Stimulated activated CD8-positive, alpha-beta memory T cell treated with anti-CD3 and anti-CD28 coated beads, Interleukin-4, amount 100 ng/mL, for 48 hours (primary cell): Measurements from ENCODE around the gene PLXNA4.
"Not testable (repeated sequence)": the region's sequence is repeated elsewhere in the genome, so short reads cannot be mapped to it uniquely, and the experiment has no call there.

ENCODE experiments used
- DNase-seq: peaks from one replicate; pipeline ENCODE4 v3.0.0-alpha.2; 2020

The PLXNA4 gene

DNA sequence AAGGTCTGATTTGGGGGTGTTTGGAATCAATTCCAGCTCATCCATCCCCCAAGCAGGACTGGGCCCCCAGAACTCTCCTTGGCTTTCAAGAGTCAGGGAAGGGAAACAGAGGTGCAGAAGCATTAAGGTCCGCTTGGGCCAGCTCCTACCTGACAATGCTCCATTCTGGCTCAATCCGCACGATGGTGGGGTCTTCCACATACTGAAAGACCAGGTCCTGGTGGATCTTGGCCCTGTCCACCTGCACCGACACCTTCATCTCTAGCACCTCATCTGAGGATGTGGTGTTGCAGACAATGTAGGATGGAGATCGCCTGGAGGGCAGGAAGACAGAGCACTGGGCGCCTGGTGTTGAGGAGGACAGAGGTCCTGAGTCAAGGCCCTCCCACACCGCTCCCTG is 391.1 kb downstream of the PLXNA4 start:
- DNase-seq: no peak

DNA sequence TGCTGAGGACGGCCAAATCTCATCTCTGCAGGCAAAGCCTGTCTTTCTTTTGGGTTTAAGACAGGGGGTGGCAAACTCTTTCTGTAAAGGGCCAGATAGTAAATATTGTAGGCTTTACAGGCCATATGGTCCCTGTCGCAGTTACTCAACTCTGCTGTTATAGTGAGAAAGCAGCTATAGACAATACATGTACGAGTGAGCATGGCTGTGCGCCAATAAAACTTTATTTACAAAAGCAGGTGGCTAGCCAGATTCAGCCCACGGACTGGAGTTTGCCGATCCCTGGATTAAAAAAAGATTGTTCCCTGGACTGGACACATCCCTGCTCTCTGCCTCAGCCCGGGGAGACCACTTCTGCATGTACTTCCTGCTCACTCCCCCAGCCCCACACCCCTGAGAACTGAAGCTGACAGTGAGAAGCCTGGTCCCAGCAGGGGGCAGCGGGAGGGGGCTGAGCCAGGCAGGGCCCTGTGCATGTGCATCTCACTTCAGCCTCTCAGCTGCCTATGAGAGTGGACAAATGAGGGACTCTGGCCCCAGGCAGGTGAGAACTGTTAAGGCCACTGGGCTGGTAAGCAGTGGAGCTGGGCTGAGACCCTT is 392.4 kb downstream of the PLXNA4 start:
- DNase-seq: no peak

DNA sequence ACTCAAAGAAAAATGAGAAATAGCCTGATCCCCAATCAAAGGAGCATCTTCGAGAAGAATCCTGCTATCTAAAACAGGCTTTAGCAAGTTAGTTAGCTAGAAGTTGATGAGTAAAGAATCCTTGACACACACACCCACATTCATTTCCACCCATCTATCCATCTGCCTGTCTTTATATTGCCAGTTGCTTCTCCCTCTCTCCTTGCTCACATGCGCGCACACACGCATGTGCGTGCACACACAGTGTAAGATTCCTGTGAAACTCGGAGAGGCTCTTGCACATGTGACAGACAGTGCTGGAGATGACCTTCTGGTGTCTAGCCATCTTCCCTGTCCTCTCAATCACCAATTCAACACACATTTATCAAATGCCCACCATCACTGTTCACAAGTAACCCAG is 393.3 kb downstream of the PLXNA4 start:
- no peak for DNase-seq

DNA sequence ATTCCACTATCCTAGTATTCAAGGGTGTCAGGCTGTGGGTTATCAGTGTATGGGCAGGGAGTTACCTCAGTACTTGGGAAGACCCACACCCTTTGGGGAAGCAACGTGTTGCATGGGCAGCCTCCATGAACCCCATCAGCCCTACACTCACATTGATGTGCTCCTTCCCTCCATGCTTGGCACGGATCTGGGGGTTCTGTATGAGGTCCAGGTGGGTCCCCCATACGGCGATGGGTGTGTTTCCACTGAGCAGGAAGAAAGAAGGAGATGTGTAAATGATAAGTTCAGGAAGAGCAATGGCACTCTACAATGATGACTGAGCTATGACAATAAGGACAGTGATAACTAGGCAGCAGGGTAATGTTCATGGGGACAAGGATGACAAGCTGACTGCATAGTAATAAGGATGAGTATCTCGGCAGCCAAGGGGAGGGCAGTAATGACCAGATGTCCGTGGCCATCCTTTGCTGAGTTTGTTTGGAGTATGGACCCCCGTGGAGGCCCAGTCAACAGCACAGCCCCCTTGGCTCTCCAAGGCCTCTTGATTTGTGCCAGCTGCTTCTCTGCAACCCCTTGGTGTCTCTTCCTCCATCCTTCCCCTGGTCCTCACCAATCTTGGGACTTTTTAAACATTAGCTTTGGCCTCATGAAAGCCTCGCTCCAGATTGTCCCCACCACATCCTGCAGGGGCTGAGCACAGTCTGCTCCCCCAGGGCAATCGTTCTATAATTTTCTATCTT is 394.2 kb downstream of the PLXNA4 start:
- no peak for DNase-seq

DNA sequence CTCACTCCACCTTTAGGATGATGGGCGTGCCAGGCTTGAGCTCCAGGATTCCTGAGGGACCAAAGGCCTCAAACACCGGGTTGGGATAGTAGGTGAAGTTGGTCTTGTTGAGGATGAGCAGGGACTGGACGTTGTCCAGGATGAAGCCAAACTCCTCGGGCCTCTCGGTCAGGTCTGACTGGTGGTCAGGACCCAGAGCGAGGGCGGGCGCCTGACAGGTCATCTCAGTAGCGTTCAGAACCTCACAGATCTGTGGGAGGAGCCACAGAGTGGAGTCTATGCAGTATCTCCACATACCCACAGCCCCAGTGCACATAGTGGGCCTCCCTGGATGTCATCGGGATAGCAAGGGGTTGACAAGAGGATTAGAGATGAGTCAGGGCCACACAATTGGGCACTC is 394.9 kb downstream of the PLXNA4 start:
- no peak for DNase-seq

DNA sequence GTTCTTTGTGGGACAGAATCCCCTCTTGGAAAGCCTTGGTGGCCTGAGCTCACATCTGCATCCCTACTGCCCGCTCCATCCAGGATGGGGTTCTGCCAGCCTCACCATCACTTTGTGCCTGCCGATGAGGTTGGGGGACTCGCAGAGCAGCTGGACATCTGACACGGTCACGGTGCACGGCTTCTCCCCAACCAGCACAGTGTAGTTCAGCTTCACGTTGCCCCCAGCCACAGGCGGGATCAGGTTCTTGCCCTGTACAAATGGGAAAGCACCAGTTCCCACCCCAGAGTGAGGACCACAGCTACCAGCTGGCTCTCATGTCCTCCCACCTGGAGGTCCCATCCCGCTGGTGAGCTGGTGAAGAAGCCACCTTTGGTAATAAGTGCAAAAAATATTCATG is 395.8 kb downstream of the PLXNA4 start:
- no peak for DNase-seq

DNA sequence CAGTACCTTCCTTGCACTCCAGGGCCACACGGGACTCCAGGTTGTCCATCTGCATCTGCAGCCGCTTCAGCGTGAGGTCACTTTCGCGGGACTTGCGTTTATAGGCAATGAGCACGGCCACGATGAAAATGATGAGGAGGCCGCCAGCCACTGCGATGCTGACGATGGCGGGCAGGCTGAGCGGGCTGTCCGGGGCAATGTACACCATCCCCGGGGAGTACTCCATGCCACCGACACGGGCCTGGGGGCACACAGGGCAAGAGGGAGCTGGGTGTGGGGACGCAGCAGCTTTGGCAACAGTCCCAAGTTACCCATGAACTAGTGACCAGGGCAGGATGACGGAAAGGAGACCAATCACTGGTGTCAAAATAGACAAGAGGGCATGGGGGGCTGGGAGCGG is 396.6 kb downstream of the PLXNA4 start:
- DNase-seq: no peak

DNA sequence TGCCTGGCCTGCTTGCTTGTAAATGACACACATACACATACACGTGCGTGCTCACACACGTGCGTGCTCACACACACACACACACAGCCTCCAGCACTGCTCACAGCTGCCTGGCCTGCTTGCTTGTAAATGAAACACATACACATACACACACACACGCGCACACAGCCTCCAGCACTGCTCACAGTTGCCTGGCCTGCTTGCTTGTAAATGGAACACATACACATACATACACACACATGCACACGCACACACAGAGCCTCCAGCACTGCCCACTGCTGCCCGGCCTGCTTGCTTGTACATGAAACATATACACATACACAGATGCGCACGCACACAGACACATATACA is 397.2 kb downstream of the PLXNA4 start:
- DNase-seq: no peak

DNA sequence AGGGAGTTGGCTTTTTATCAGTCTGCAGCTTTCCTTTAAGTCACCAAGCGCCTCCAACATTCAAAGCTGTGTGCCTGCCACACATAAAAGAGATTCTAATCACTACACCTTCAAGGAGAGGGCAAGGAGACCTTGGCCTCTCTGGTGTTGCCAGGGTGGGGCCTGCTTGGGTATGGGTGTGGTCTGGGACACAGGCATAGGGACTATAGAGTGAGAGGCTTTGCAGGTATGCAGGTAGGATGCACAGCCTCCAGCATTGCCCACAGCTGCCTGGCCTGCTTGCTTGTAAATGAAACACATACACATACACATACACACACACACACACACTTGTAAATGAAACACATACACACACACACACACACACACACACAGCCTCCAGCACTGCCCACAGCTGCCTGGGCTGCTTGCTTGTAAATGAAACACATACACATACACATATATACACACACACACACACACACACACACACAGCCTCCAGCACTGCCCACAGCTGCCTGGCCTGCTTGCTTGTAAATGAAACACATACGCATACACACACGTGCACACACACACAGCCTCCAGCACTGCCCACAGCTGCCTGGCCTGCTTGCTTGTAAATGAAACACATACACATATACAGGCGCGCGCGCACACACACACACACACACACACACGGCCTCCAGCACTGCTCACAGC is 397.7 kb downstream of the PLXNA4 start:
- not testable (repeated sequence) for DNase-seq

DNA sequence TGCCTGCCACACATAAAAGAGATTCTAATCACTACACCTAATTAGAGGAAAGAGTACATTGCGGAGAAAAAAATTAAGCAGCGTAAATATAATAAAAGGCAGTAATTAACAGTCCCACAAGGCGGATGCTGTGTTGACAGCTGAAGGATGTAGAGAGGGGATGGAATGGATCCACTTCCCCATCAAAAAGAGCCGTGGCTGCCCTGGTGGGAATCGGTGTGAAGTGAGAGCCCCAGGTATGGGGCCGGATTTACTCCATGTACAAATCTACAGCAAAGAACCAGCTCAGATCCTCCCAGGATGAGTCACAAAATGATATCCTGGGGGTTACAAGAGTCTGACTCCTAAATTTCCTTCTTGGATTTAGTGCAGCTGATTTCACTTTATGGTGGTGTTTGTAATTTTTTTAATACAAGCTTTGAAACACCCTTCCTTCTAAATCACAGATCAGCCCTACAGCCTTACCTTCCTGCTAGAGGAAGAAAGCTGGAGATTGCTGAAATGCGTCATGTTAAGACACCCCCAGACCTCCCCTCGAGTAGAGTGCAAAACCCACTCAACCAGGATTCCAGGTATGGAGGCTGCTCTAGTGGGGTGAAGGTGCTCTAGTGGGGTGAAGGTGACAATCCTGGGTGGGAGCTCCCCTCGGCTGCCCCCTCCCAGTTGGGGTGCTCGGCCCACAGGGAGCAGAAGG is 398.4 kb downstream of the PLXNA4 start:
- DNase-seq: no peak

DNA sequence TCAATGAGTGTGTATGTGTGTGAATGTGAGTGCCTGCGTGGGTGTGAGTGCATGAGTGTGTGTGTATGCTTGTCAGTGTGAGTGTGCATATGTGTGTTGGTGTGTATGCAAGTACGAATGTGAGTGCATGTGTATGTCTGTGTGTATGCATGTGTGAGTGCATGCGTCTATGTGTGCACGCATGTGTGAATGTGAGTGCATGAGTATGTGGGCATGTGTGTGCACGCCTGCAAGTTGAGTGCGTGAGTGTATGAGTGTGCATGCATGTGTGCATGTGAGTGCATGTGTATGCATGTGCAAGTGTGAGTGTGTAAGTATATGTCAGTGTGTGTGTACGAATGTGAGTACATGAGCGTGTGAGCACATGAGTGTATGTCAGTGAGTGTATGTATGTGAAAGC is 399.6 kb downstream of the PLXNA4 start:
- DNase-seq: no peak

DNA sequence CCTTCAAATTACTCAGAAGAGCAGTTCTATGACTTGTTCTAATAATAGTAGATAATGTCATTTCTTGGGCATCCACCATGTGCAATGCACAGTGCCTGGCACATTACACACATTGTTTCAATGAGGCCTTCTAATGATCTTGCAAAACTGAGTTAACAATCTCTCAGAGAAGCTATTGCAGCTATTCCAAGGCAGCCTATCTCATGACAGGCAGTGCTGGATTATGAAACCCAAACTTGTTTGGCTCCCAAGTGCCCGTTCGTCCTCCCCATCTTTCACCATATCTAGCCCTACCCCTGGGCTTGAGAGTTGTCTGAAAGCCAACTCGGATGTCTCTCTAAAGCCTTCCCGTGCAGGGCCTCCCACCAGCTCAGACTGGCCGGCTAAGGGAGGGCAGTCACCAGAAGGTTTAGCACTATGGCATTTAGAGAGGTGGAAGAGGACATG is 405.1 kb downstream of the PLXNA4 start:
- DNase-seq: no peak

DNA sequence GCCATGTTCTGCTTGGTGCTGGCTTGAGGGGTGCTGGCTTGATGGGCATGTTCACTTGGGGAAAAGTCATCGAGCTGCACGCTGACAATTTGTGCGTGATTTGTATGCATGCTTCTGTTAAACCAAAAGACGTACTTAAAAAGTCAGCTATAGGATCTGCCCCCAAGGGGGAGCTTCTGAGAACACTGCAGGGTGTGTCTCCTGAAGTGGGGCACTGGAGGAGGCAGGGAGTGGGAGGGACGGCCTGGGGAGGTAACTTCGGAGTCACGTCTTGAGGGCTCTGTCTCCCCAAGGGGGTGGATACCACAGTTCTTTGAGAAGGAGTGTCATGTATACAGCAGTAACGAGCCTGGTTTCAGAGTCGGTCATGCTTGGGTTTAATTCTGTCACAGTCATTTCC is 406.5 kb downstream of the PLXNA4 start:
- no peak for DNase-seq

DNA sequence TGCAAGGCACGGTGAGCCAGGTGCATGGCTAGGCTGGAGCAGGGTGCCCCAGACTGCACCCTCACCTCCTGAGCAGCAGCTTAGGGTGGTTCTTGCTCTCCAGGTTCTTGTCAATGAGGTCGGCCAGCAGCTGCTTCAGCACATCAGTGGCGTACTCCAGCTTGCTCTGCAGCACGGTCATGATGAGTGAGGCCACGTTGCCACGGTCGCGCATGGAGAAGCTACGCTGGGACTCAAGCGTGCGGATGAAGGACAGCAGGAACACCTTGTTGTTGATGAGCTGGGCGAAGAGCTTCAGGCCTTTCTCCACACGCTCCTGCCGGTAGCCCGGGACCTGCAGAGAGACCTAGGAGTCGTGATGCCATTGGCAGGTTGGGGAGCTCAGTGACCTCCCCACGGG is 408.0 kb downstream of the PLXNA4 start:
- no peak for DNase-seq

DNA sequence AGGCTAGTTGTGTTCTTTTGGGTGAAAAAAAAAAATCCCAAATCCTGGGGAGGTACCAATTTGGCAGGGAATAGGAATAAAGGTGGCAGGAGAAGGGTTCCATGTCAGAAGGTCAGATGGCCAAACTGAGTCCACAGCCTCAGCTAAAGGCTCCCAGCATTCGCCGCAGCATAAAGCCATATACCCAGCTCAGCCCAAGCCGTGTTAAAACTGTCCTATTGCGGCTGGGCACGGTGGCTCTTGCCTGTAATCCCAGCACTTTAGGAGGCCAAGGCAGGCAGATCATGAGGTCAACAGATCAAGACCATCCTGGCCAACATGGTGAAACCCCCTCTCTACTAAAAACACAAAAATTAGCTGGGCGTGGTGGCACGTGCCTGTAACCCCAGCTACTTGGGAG is 410.6 kb downstream of the PLXNA4 start:
- not testable (repeated sequence) for DNase-seq

DNA sequence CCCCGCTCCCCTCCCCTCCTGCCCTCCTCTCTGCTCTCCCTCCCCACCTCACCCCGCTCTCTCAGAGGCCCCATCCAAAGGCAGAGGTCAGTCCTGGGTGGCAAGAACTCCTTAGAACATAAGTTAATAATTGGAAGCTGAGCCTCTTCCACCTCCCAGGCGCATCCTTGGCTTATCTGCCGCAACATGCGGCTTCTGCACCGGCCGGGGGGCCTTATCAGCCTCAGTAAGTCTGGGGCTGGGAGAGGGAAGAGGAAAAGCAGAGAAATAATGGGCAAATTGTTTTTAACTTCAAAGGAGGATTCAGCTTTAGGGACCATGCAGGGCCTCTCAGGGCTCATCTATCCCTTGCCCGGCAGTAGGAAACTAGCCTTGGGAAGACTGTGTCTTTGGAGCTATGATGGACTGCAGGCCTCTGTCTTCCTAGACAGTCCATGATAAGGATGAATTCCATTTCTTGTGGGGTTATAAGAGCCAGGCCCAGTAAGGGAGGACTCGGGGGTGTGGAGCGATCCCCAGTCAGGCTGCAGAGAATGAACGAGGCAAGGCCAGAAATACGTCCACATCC is 411.6 kb downstream of the PLXNA4 start:
- no peak for DNase-seq

DNA sequence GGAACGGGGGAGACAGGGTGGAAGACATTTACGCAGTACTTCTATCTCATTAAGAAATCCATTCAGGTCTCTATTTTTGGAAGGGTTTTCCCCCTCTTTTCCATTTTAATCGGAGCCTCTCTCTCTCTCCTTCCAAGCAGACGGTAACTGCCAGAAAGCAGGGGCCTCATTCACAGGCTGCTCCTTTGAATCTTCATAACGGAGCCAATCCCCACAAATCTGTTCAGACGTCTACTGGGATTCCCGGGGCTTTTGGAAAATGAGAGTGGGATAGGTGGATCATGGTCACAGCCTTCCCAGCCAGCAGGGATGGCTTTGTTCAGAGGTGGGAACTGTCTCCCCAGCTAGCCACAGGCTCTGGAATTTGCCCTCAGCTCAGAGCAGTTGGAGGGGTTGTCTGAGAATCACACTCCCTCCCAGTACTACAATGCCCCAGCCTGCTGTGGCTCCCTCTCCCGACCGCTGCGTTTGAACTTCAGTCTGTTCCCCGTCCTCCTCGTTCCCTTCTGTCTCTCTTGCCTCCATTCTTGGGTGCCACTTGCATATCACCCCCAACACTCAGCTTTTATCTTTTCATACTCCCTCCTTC is 413.6 kb downstream of the PLXNA4 start:
- DNase-seq: no peak

DNA sequence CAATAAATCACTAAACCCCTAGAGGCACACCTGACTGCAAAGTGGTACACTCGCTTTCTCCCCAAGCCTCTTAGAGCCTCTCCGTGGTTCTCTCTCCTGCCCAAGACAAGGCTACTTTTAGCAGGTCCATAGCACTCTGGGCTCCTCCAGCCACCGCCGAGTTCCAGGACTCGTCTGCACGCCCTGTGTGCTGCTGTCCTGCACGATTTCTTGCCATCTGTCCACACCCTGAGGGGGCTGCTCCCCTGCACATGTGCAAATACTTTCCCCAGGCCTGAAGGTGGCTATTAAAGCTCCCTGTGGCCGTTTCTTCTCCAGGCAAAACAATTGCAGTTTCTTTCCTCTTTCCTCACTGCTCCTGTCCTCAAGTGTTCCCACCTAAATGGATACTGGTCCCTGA is 414.3 kb downstream of the PLXNA4 start:
- no peak for DNase-seq

DNA sequence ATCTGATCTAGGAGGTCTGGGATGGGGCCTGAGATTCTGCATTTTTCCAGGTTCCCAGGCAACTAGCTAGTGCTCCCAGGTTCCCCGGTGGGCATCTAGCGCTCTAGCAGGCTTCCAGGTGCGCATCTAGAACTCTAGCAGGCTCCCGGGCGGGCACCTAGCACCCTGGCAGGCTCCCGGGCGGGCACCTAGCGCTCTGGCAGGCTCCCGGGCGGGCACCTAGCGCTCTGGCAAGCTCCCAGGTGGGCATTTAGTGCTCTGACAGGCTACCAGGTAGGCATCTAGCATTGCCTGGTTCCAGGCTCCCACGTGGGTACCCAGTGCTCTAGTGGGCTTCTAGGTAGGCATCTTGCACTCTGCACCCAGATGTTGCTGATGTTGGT is 414.7 kb downstream of the PLXNA4 start:
- DNase-seq: no peak

DNA sequence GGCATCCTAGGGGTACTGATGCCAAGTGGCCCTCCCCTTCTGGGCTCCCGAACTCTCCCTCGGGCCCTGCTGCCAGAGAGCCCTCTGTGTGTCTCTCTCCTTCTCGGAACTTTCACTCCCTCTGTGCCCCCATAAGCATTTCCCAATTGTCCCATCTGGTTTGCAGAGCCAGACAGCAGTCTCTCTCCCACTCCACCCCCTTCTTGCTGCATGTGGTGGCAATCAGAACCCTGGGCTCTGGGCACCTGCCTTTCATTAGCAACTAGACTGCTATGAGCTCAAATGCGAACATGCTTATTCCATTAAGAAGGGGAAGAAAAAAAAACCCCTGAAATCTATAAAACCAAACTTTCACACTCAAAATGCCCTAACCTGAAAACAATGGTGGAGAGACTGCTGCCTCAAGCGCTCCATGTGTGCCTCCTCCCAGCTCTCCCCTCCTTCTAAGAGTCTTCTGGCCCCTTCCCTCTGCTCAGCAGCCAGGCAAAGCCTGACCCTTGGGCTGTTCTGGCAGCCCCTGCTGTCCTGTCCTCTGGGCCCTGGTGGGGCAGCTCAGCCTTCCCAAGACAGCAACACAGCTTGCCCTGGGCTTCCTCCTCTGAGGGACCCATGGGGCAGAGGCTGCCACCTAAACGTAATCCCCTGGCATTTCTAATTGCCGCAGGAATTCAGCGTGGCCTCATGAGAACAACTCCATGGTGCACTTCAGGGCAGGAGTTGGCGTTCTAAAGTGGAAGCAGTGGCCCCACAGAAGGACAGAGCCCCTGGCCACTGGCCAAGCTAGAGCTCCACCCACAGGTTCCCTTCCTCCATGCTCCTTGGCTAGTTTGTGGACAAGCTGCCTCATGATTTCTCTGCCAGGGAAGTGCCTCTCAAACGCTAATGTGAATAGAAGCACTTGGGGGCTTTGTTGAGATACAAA is 415.4 kb downstream of the PLXNA4 start:
- no peak for DNase-seq

DNA sequence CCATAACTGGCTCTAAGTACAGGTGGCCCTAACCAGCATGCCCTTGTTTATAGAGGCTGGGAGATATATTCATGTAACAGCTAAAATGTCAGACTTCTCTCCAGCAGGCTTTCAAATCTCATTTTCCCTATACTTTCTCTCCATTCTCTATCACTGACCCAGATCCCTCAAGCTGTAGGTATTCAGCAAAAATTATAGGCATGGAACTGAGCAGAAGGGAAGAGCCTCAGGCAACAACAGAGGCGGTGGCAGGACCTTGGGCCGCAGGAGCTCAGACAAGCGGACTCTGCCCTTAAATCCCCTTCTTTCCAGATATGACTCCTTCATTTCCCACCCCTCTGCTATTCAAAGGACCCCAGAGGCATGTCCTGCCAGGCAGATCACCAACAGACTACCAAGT is 417.4 kb downstream of the PLXNA4 start:
- DNase-seq: no peak

DNA sequence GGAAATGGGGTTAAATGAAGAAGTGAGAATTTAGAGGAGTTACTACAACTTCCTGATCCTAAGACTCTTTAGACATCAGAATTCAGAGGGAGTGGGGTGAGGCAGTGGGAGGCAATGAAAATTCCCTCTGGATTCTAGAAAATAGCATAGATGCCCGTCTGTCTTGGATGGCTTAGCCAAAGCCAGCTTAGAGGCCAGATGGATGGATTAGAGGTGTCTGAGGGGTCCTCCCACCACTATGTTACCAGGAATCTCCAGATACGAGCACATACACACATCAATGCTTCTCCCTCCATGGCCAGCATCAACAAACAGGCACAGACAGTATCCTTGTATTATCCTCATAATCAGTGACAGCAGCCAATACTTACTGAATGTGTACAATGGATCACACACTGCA is 418.1 kb downstream of the PLXNA4 start:
- no peak for DNase-seq
